Left colon (tissue), 2 donors: ENCODE results near the gene CMIP. TPM values are rescaled to one million over a fixed set of nuclear protein-coding genes. Genes with fewer than 3 reads are reported as not detected.

Experiments used
- ATAC-seq: fragments of 200-7000 bp; cut with Tn5 transposase; one replicate; pipeline ENCODE4 v1.9.1; 2020; ENCODE audit warnings: mild to moderate bottlenecking, moderate library complexity
- DNase-seq, 2 donors: peaks; one replicate each; pipeline ENCODE4 v3.0.0-alpha.2; 2020
- intact Hi-C, 2 donors: fragments of 100-400 bp; cut with DNase I in 1 of 2; cut with micrococcal nuclease in 1 of 2; formaldehyde crosslinking; loops; one replicate each; pipeline versions ENCODE4 v1.11.2 to v1.14.0; 2022; cut with DNase I, micrococcal nuclease
- total RNA-seq, 2 donors: library from RNA; stranded (reverse); fragmentation: NEBNext Ultra II Directional; extraction: Animal tissue kit (Norgen Biotek cat#: 25700); gene quantifications; one replicate each; pipeline ENCODE4 v1.2.1, GENCODE V29; 2021
- donor health status: DM: no; HTN: no; CAD: no.
- donor health status: DM: yes; HTN: yes; CAD: no.

Gene CMIP
- total RNA-seq, 2 donors from 2014 or later = 81.8 to 84.5 TPM

DNA sequence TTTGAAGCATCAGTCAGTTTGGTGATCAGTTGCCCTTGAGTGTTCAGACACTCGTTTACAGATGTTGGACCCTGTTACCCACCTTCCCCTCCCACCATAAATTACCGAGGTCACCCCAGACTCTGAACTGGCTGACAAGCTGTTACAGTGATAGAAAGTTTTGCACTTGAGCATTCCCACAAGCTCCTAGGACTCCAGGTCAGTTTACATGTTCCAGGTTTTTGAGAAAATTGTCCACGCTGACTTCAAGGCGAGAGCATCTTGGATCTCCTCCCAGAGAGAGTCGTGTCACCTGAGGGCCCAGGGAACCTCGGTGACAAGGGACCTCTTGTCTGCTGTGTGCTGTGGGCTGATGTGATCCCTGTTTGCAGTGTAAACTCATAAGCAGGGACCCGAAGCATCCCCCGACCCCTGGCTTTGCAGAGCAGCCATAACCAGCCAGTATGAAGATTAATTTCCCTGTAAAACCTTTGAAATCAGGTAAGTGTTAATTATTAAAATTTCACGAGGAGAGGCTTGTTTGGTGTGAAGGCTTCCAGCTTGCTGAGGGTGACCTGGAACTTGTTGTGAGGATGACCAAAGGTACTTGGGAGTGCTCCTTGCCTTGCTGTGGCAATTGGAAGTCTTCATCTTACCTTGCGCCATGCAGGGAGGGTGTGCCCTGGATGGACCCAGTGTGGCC lies 91.2 kb downstream of the CMIP start:
- ATAC-seq = no peak

GRCh38 chr16:81536648-81537047 lies 92.0 kb downstream of the CMIP start:
- ATAC-seq (no peak), DNase-seq (no peak)
- intact Hi-C loops = no loop called here

More for the DNA sequence above, 91.2 kb downstream of the CMIP start:
- DNase-seq = no peak
- intact Hi-C loops = no loop called here

DNA sequence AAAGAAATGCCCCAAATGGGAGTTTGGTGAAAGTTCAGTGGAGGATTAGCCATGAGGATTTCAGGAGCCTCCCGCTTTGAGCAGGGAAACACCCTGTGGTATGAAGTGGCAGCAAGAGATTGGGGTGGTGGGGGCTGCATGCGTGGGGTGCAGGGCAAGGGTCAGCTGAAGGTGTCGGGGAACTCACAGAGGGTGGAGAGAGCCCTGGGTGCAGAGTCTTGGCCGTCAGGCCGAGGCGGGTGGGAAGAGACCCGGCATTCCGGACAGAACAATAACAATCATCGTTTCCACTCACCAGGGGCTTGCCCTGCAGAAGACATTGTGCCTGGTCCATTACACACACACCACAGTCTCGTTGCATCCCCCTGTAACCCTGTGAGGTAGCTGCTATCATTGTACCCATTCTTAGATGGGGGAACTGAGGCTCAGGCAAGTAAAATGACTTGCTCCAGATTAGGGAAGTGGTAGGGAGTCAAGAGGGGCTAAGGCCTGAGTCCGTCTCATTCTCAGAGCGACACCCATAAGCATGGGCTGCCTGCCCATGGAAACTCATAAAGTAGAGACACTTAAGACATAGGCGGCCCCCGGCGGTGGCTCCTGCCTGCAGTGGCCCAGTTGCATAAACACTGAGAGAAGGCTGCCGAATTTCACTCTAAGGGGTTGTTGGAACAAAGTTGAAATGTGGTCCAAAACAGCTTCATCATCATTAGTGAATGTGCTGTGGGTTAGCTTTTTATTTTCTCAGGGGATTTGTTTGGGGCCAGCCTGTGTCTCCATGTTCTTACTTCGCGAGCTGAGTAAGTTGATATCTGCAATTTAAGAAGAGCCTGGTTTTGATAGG lies 93.3 kb downstream of the CMIP start:
- intact Hi-C loops = no loop called here
- DNase-seq (no peak), ATAC-seq (no peak)

- peak; percentile 57 for ATAC-seq
- intact Hi-C loops = no loop called here
- no peak for DNase-seq
These were observed 94.6 kb downstream of the CMIP start for GRCh38 chr16:81539009-81539758.

DNA sequence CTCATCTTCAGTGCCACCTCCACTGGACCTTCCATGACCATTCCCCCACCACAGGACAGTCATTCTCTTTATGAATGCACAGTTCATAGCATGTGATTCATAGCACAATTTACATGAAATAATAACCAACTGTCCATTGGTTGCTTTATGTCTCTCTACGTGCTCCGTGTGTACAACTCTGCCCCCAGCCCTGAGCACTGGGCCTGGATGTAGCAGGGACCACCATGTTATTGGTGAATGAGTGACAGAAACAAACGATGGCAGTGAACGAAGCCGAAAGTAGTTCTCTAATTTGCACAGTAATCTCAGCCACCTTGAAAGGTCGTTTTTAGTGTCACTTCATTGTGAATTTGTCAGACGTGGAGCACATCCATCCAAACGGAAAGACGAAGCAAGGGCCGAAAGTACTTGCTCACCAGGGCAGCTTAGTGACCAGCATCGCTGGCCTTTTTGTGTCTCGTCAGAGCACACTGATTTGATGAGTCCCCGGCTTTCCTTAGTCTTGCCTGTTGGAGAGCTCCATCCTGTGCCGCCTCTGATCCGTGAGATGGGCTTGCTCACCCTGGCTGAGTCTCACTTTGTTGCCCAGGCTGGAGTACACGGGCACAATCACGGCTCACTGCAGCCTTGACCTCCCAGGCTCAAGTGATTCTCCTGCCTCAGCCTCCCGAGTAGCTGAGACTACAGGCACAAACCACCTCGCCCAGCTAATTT lies 95.3 kb downstream of the CMIP start:
- intact Hi-C loops = no loop called here
- ATAC-seq (no peak), DNase-seq (no peak)

DNA sequence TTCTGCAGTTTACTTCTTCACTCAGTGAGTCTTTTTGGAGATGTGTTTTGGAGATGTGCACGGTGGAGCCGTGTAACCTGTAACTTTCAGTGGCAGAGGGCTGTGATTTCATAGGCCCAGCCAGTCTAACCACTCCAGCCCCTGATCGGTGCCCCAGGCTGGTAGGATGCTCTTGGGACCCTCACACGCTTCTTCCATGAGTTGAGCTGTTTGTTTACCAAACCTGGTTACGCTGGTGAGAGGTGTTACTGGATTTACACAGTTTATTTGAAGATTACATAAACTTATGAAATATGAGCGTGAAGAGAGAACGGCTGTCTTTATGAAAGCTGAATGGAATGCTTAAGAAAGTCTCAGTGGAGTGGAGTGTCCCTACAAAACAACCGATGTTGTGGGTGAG lies 96.7 kb downstream of the CMIP start:
- intact Hi-C loops = no loop called here
- DNase-seq (no peak), ATAC-seq (no peak)

GRCh38 chr16:81542609-81543570 lies 98.3 kb downstream of the CMIP start:
- DNase-seq (no peak), ATAC-seq (no peak)
- intact Hi-C loops = no loop called here

- no peak for DNase-seq
- intact Hi-C loops = no loop called here
- ATAC-seq = no peak
These were observed 99.0 kb downstream of the CMIP start for GRCh38 chr16:81543571-81543970.

GRCh38 chr16:81544261-81544660 lies 99.7 kb downstream of the CMIP start:
- ATAC-seq (no peak), DNase-seq (no peak)
- intact Hi-C loops = no loop called here

GRCh38 chr16:81544700-81545271 lies 100.2 kb downstream of the CMIP start:
- DNase-seq (no peak), ATAC-seq (peak; percentile 35)
- intact Hi-C loops = no loop called here

- DNase-seq (no peak), ATAC-seq (no peak)
- intact Hi-C loops = no loop called here
These were observed 101.1 kb downstream of the CMIP start for GRCh38 chr16:81545470-81546250.

DNA sequence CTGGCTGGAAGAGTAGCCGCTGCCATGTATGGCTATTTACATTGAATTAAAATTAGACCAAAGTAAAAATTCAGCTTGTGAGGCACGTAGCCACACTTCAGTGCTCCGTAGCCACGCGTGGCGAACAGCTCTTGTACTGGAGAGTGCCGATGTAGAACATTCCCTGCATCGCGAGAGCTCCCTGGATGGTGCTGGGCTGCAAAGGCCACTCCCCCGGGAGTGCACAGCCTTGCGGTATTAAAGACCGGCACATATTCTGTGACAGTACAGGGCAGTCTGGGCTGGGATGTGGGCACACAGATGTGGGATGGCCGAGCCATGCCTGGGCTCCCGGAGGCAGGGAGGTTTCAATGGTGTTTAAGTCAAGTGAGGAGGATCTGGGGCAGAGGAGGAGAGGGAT lies 102.2 kb downstream of the CMIP start:
- intact Hi-C loops = no loop called here
- DNase-seq = no peak
- no peak for ATAC-seq

GRCh38 chr16:81547194-81547938 lies 102.8 kb downstream of the CMIP start:
- intact Hi-C loops = no loop called here
- DNase-seq = peak in 1 of 2 donors; percentile 32
- ATAC-seq = no peak

GRCh38 chr16:81547939-81548216 lies 103.3 kb downstream of the CMIP start:
- DNase-seq = no peak
- ATAC-seq = peak; percentile 38
- intact Hi-C loops = no loop called here

- no peak for ATAC-seq
- no peak for DNase-seq
- intact Hi-C loops = no loop called here
These were observed 103.9 kb downstream of the CMIP start for GRCh38 chr16:81548551-81548875.

- ATAC-seq = peak; percentile 73
- DNase-seq = peak; percentile 50 to 67
- intact Hi-C loops = no loop called here
These were observed 104.4 kb downstream of the CMIP start for GRCh38 chr16:81548876-81549546.
